H9 (cell line): ENCODE measurements around the gene CEP41. TPM values are rescaled to one million over a fixed set of nuclear protein-coding genes. Genes with fewer than 3 reads are reported as not detected.

ENCODE experiments used
- DNase-seq: peaks from one replicate; pipeline ENCODE4 v3.0.0-alpha.2; 2017
- H2AFZ ChIP-seq: one replicate; pipeline ENCODE4 v1.6.1; 2013; ENCODE audit warnings: mild to moderate bottlenecking, low read length, control low read depth, moderate library complexity
- H2AK5ac ChIP-seq: 2 replicates; pipeline ENCODE4 v1.6.1; 2013; ENCODE audit warnings: low read length, control low read depth, mixed read lengths; ENCODE audit not compliant: insufficient read length
- H2BK120ac ChIP-seq: one replicate; pipeline ENCODE4 v1.6.1; 2013; ENCODE audit warnings: low read depth, mild to moderate bottlenecking, low read length, control low read depth, inconsistent platforms; ENCODE audit not compliant: poor library complexity, severe bottlenecking
- H2BK12ac ChIP-seq: 2 replicates; pipeline ENCODE4 v1.6.1; 2013; ENCODE audit warnings: low read length, control low read depth, mixed read lengths, low read depth; ENCODE audit not compliant: insufficient read length
- H2BK15ac ChIP-seq: 2 replicates; pipeline ENCODE4 v1.6.1; 2013; ENCODE audit warnings: low read depth, low read length, control low read depth
- H2BK20ac ChIP-seq: one replicate; pipeline ENCODE4 v1.6.1; 2013; ENCODE audit warnings: low read depth, mild to moderate bottlenecking, low read length, control low read depth, inconsistent platforms; ENCODE audit not compliant: poor library complexity, severe bottlenecking
- H2BK5ac ChIP-seq: 2 replicates; pipeline ENCODE4 v1.6.1; 2013; ENCODE audit warnings: low read length, control low read depth, mixed read lengths; ENCODE audit not compliant: insufficient read length
- H3K14ac ChIP-seq: 2 replicates; pipeline ENCODE4 v1.6.1; 2013; ENCODE audit warnings: low read length, control low read depth; ENCODE audit not compliant: insufficient read depth
- H3K18ac ChIP-seq: 2 replicates; pipeline ENCODE4 v1.6.1; 2013; ENCODE audit warnings: low read depth, mild to moderate bottlenecking, mixed read lengths, low read length, control low read depth; ENCODE audit not compliant: insufficient read length
- H3K23ac ChIP-seq: 2 replicates; pipeline ENCODE4 v1.6.1; 2013; ENCODE audit warnings: low read length, control low read depth, mixed read lengths, low read depth; ENCODE audit not compliant: insufficient read length
- H3K23me2 ChIP-seq: 2 replicates; pipeline ENCODE4 v1.6.1; 2013; ENCODE audit warnings: low read depth, mild to moderate bottlenecking, mixed read lengths, low read length, control low read depth; ENCODE audit not compliant: insufficient read length, poor library complexity, severe bottlenecking
- H3K27ac ChIP-seq: 2 replicates; pipeline ENCODE4 v1.5.1; 2013; ENCODE audit warnings: low read length, control low read depth, mixed read lengths, low read depth; ENCODE audit not compliant: insufficient read length
- H3K27me3 ChIP-seq: 2 replicates; pipeline ENCODE4 v1.6.1; 2013; ENCODE audit warnings: low read length, control low read depth, inconsistent platforms; ENCODE audit not compliant: insufficient read depth
- H3K4ac ChIP-seq: 2 replicates; pipeline ENCODE4 v1.6.1; 2013; ENCODE audit warnings: low read depth, mild to moderate bottlenecking, control low read depth, inconsistent platforms, low read length, moderate library complexity
- H3K4me1 ChIP-seq: 2 replicates; pipeline ENCODE4 v1.6.1; 2013; ENCODE audit warnings: low read length, control low read depth, inconsistent platforms; ENCODE audit not compliant: insufficient read depth
- H3K4me2 ChIP-seq: 2 replicates; pipeline ENCODE4 v1.6.1; 2013; ENCODE audit warnings: low read length, control low read depth, mixed read lengths; ENCODE audit not compliant: insufficient read length, insufficient read depth
- H3K56ac ChIP-seq: 2 replicates; pipeline ENCODE4 v1.6.1; 2013; ENCODE audit warnings: low read depth, mild to moderate bottlenecking, mixed read lengths, low read length, control low read depth; ENCODE audit not compliant: insufficient read length
- H3K79me1 ChIP-seq: 2 replicates; pipeline ENCODE4 v1.6.1; 2013; ENCODE audit warnings: low read depth, mild to moderate bottlenecking, moderate library complexity, low read length, control low read depth, inconsistent platforms; ENCODE audit not compliant: insufficient read depth, poor library complexity, severe bottlenecking
- H3K79me2 ChIP-seq: 2 replicates; pipeline ENCODE4 v1.6.1; 2013; ENCODE audit warnings: low read length, control low read depth, inconsistent platforms; ENCODE audit not compliant: insufficient read depth
- H3K9ac ChIP-seq: 2 replicates; pipeline ENCODE4 v1.6.1; 2013; ENCODE audit warnings: low read length, control low read depth, mixed read lengths; ENCODE audit not compliant: insufficient read length; ENCODE audit errors: extremely low read depth
- H3K9me3 ChIP-seq: one replicate; pipeline ENCODE4 v1.6.1; 2013; ENCODE audit warnings: low read depth, low read length, inconsistent platforms; ENCODE audit not compliant: control insufficient read depth
- H3T11ph ChIP-seq: one replicate; pipeline ENCODE4 v1.6.1; 2013; ENCODE audit warnings: mild to moderate bottlenecking, low read length, control low read depth, inconsistent platforms
- H4K20me1 ChIP-seq: one replicate; pipeline ENCODE4 v1.6.1; 2013; ENCODE audit not compliant: control insufficient read depth, insufficient read length, insufficient read depth
- H4K5ac ChIP-seq: 2 replicates; pipeline ENCODE4 v1.6.1; 2013; ENCODE audit warnings: low read depth, mild to moderate bottlenecking, mixed read lengths, low read length, control low read depth; ENCODE audit not compliant: insufficient read length
- H4K8ac ChIP-seq: replicated peaks from 2 replicates; pipeline ENCODE4 v1.6.1; 2013; ENCODE audit warnings: low read length, control low read depth, mixed read lengths, low read depth; ENCODE audit not compliant: insufficient read length
- H4K91ac ChIP-seq: 2 replicates; pipeline ENCODE4 v1.6.1; 2013; ENCODE audit warnings: low read depth, mild to moderate bottlenecking, moderate library complexity, mixed read lengths, low read length, control low read depth; ENCODE audit not compliant: insufficient read length
- H3K27ac Mint-ChIP-seq, 3 experiments: 2 replicates in 2 of 3; 3 replicates in 1 of 3; pipeline ENCODE4 v1.8.0; 2020 to 2021; ENCODE audit warnings: mixed read lengths in 3 of 3, mild to moderate bottlenecking in 1 of 3, moderate library complexity in 1 of 3
- H3K27me3 Mint-ChIP-seq: 2 replicates; pipeline ENCODE4 v1.8.0; 2021; ENCODE audit warnings: low read depth, mild to moderate bottlenecking, moderate library complexity, mixed read lengths
- H3K36me3 Mint-ChIP-seq, 3 experiments: 2 replicates in 2 of 3; 3 replicates in 1 of 3; pipeline ENCODE4 v1.8.0; 2020 to 2021; ENCODE audit warnings: low read depth in 3 of 3, mixed read lengths in 3 of 3; ENCODE audit not compliant: insufficient read depth in 1 of 3
- H3K4me1 Mint-ChIP-seq, 2 experiments: 2 replicates each; pipeline ENCODE4 v1.8.0; 2020; ENCODE audit warnings: mixed read lengths in 2 of 2
- H3K4me3 Mint-ChIP-seq, 2 experiments: 2 replicates in 1 of 2; 3 replicates in 1 of 2; pipeline ENCODE4 v1.8.0; 2020 to 2021; ENCODE audit warnings: mild to moderate bottlenecking in 2 of 2, mixed read lengths in 2 of 2, moderate library complexity in 1 of 2
- H3K9me3 Mint-ChIP-seq, 2 experiments: 2 replicates in 1 of 2; 3 replicates in 1 of 2; pipeline ENCODE4 v1.8.0; 2020; ENCODE audit warnings: mild to moderate bottlenecking in 2 of 2, mixed read lengths in 2 of 2, moderate library complexity in 1 of 2
- total RNA-seq: library from RNA; stranded (reverse); gene quantifications from 2 replicates; pipeline ENCODE4 v1.2.1, GENCODE V29; 2021
- TF ChIP-seq, protein P1 (sequence below): fragments of 200-600 bp; sonication (generic); conservative IDR thresholded peaks from 3 replicates; pipeline ENCODE4 v1.8.0; 2021; ENCODE audit warnings: antibody characterized with exemption, mild to moderate bottlenecking

Gene CEP41
- total RNA-seq, 1 experiment from 2014 or later: 9.7 TPM

DNA sequence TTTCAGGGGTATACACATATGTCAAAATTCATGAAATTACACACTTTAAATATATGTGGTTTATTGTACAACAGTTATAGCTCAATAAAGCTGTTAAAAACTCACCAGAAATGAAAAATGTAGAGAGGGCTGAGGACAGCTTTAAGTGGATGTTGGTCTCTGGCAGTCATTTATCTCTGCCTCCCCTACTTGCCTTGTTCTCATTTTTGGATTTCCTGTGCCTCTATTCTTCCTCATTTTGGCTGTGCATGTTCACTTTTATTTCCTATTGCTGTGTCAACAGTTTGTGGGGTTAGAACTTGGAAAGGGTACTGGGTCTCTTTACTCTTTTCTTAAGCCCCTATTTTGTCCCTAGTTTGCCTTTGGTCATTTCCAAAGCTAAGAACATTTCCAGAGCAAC lies 32.5 kb upstream of the CEP41 start:
- Mint-ChIP-seq H3K4me1 (peaks cover 14 to 17% of the 10 kb centered on the region in 2 experiments), H3K27ac (no peak overlapping the region), H3K27me3 (0 out of 2 replicates have a peak, but pooled peaks cover 1% of the 10 kb centered on the region), H3K4me3 (no peak overlapping the region), H3K9me3 (peaks cover 0 to 2% of the 10 kb centered on the region in 2 experiments; a peak in 2 of 5 replicates), H3K36me3 (peaks cover 0 to 2% (median 0%) of the 10 kb centered on the region in 3 experiments; a peak in 1 of 7 replicates)
- Histone ChIP-seq H4K5ac (no peak overlapping the region), H2AFZ (no peak overlapping the region), H2BK120ac (no peak overlapping the region), H3K56ac (no peak overlapping the region), H3K14ac (no peak overlapping the region), H2BK15ac (no peak overlapping the region), H3K9ac (no peak overlapping the region), H3K4me1 (no peaks in the 10 kb centered on the region), H2BK5ac (no peak overlapping the region), H4K91ac (no peak overlapping the region), H4K20me1 (no peaks in the 10 kb centered on the region), H3T11ph (no peak overlapping the region), H3K9me3 (no peaks in the 10 kb centered on the region), H4K8ac (no peak overlapping the region), H3K79me1 (no peaks in the 10 kb centered on the region), H2AK5ac (no peak overlapping the region), H2BK12ac (no peak overlapping the region), H2BK20ac (no peak overlapping the region), H3K23me2 (no peaks in the 10 kb centered on the region), H3K4ac (no peak overlapping the region), H3K4me2 (no peak overlapping the region), H3K27me3 (no peaks in the 10 kb centered on the region), H3K23ac (no peak overlapping the region), H3K79me2 (no peaks in the 10 kb centered on the region), H3K18ac (no peak overlapping the region), H3K27ac (no peak overlapping the region)
- TF ChIP-seq, protein P1, sequence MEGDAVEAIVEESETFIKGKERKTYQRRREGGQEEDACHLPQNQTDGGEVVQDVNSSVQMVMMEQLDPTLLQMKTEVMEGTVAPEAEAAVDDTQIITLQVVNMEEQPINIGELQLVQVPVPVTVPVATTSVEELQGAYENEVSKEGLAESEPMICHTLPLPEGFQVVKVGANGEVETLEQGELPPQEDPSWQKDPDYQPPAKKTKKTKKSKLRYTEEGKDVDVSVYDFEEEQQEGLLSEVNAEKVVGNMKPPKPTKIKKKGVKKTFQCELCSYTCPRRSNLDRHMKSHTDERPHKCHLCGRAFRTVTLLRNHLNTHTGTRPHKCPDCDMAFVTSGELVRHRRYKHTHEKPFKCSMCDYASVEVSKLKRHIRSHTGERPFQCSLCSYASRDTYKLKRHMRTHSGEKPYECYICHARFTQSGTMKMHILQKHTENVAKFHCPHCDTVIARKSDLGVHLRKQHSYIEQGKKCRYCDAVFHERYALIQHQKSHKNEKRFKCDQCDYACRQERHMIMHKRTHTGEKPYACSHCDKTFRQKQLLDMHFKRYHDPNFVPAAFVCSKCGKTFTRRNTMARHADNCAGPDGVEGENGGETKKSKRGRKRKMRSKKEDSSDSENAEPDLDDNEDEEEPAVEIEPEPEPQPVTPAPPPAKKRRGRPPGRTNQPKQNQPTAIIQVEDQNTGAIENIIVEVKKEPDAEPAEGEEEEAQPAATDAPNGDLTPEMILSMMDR: no peak
- no peak for DNase-seq
